NCI-H2196 (cell line): ENCODE measurements around the gene AHNAK2.
"Not testable (repeated sequence)": the region's sequence is repeated elsewhere in the genome, so short reads cannot be mapped to it uniquely, and the experiment has no call there.

Experiments
- DNase-seq: peaks from one replicate; lab custom pipeline; 2025; ENCODE audit not compliant: unreplicated experiment; lab: John Stamatoyannopoulos, UW

Gene AHNAK2

GRCh38 chr14:104977681-104978653 is at the start of gene AHNAK2:
Gene AHNAK2 (minus strand): TSS chr14:104978374. CDS start chr14:104978237, 137 bp downstream.
- peak; percentile 63 for DNase-seq

GRCh38 chr14:105027718-105028117 is 49.5 kb upstream of the AHNAK2 start:
- not testable (repeated sequence) for DNase-seq

GRCh38 chr14:105026802-105027563 is 48.8 kb upstream of the AHNAK2 start:
- DNase-seq, result no peak

- DNase-seq, result no peak
Measured at GRCh38 chr14:105026033-105026785, 48.0 kb upstream of the AHNAK2 start.

GRCh38 chr14:105025429-105025828 is 47.3 kb upstream of the AHNAK2 start:
- DNase-seq, result no peak

- DNase-seq, result no peak
Measured at GRCh38 chr14:105023791-105024480, 45.8 kb upstream of the AHNAK2 start.

GRCh38 chr14:105023144-105023543 is 45.0 kb upstream of the AHNAK2 start:
- DNase-seq, result no peak

GRCh38 chr14:105022276-105022670 is 44.1 kb upstream of the AHNAK2 start:
- no peak for DNase-seq

- DNase-seq, result peak; percentile 23
Measured at GRCh38 chr14:105021656-105022275, 43.6 kb upstream of the AHNAK2 start.

GRCh38 chr14:105020815-105021655 is 42.9 kb upstream of the AHNAK2 start, which contains the start of gene CDCA4:
Gene CDCA4 (minus strand): TSS chr14:105021083. CDS start chr14:105011929, 9,154 bp downstream.
- DNase-seq, result peak; percentile 97

GRCh38 chr14:105019861-105020814 is 42.0 kb upstream of the AHNAK2 start:
- no peak for DNase-seq

- no peak for DNase-seq
Measured at GRCh38 chr14:105018414-105018813, 40.2 kb upstream of the AHNAK2 start.

- DNase-seq, result no peak
Measured at GRCh38 chr14:105015905-105016304, 37.7 kb upstream of the AHNAK2 start.

- no peak for DNase-seq
Measured at GRCh38 chr14:105015242-105015641, 37.1 kb upstream of the AHNAK2 start.

- no peak for DNase-seq
Measured at GRCh38 chr14:105014631-105015030, 36.5 kb upstream of the AHNAK2 start.

- DNase-seq, result no peak
Measured at GRCh38 chr14:105014032-105014431, 35.9 kb upstream of the AHNAK2 start.

- peak; percentile 5 for DNase-seq
Measured at GRCh38 chr14:105013150-105013785, 35.1 kb upstream of the AHNAK2 start.
